Thoracic aorta (tissue), 2 donors: Measurements from ENCODE around the gene NPW. TPM values are rescaled to one million over a fixed set of nuclear protein-coding genes. Genes with fewer than 3 reads are reported as not detected.
A peak's percentile ranks its signal among the peaks of the same experiment; 100 is the strongest.

Experiments
- ATAC-seq: fragments of 150-250 bp; one replicate; pipeline ENCODE4 v1.8.0; 2017; ENCODE audit warnings: low read depth; ENCODE audit not compliant: insufficient number of reproducible peaks, low FRiP score
- DNase-seq: peaks from one replicate; pipeline ENCODE4 v3.0.0-alpha.2; 2020; ENCODE audit warnings: low spot score
- H3K27ac ChIP-seq, 2 donors: fragments of 200-600 bp; sonication (generic); 1 replicate in 1 of 2; 2 replicates in 1 of 2; pipeline ENCODE4 v1.5.1; 2016; ENCODE audit warnings: mild to moderate bottlenecking in 2 of 2, moderate library complexity in 2 of 2
- H3K27me3 ChIP-seq: fragments of 200-600 bp; sonication (generic); replicated peaks from 2 replicates; pipeline ENCODE4 v1.6.0; 2016; ENCODE audit warnings: mild to moderate bottlenecking; ENCODE audit not compliant: insufficient read depth
- H3K36me3 ChIP-seq: fragments of 200-600 bp; sonication (generic); one replicate; pipeline ENCODE4 v1.5.1; 2016
- H3K4me1 ChIP-seq, 2 donors: fragments of 200-600 bp; sonication (generic); 1 replicate in 1 of 2; 2 replicates in 1 of 2; pipeline versions ENCODE4 v1.5.1 to v1.6.0; 2016; ENCODE audit warnings: low read depth in 2 of 2, mild to moderate bottlenecking in 1 of 2; ENCODE audit not compliant: control insufficient read depth in 1 of 2
- H3K4me3 ChIP-seq: fragments of 200-600 bp; sonication (generic); 2 replicates; pipeline ENCODE4 v1.5.1; 2016; ENCODE audit warnings: mild to moderate bottlenecking
- H3K9me3 ChIP-seq: fragments of 200-600 bp; sonication (generic); 2 replicates; pipeline ENCODE4 v1.5.1; 2016
- CTCF ChIP-seq: fragments of 200-600 bp; sonication (generic); IDR thresholded peaks from one replicate; pipeline ENCODE4 v1.5.1; 2019; ENCODE audit warnings: antibody characterized with exemption
- total RNA-seq, 2 donors: library from RNA; depleted of rRNA; stranded (reverse); fragments of >200 nt; gene quantifications; one replicate each; pipeline versions ENCODE4 v1.1.0 to v1.2.3, GENCODE V29; 2016

The NPW gene
- total RNA-seq, 2 donors from 2014 or later: not detected

GRCh38 chr16:2028146-2028545 is 8.6 kb downstream of the NPW start:
- TF ChIP-seq CTCF: no peak
- Histone ChIP-seq H3K4me3 (peak overlapping the region; percentile 90), H3K27ac (peak overlapping the region in 1 of 2 donors; percentile 55), H3K9me3 (no peaks in the 10 kb centered on the region), H3K4me1 (peaks cover 16 to 56% of the 10 kb centered on the region in 2 donors), H3K36me3 (peaks cover 3% of the 10 kb centered on the region), H3K27me3 (no peaks in the 10 kb centered on the region)
- ATAC-seq (no peak), DNase-seq (no peak)

DNA sequence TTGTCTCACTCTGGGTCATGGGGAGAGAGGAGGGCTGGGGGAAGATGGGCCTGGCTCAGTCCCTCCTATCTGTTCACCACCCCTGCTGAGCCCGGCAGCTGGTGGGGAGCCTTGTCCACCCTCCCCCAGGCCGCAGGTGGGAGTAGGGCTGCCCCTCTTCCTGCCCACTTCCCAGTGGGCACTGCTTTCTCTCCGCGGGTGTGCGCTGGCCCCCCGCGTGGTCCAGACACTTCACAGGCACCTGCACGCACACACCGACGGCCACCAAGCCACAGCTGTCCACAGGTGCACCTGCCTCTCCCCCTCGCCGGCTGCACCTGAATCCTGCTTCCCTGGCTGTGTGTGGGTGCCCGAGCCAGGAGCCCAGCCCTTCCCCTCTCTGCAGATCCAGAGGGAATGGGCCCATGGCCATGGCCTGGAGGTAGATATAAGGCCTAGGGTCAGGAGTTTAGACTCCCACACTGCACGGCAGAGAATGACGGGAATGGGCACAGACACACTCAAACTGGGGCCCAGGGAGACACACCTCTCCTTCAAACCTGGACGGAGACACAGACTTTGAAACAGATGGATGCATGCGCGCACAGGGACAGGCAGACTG is 9.1 kb downstream of the NPW start:
- TF ChIP-seq CTCF: no peak
- DNase-seq: no peak
- Histone ChIP-seq H3K27ac (no peak overlapping the region), H3K36me3 (peaks cover 3% of the 10 kb centered on the region), H3K4me1 (peaks cover 16 to 57% of the 10 kb centered on the region in 2 donors), H3K27me3 (no peaks in the 10 kb centered on the region), H3K4me3 (no peak overlapping the region), H3K9me3 (no peaks in the 10 kb centered on the region)
- ATAC-seq: no peak

DNA sequence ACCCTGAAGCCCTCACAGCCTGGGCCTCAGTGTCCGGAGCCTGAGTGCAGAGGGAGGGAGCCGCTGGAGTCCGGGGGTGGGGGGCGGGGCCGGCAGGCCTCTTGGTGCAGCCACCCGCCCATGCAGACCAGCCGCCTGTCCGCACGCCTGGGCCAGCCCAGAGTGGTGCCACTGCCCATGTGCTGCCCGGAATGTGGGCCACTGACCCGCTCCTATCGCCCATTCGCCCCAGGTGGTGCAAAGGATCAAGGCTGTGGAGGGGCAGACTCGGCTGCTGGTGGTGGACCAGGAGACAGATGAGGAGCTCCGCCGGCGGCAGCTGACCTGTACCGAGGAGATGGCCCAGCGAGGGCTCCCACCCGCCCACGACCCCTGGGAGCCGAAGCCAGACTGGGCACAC is 9.8 kb downstream of the NPW start:
- Histone ChIP-seq H3K4me3 (no peak overlapping the region), H3K36me3 (peaks cover 3% of the 10 kb centered on the region), H3K27ac (no peak overlapping the region), H3K4me1 (peaks cover 19 to 56% of the 10 kb centered on the region in 2 donors), H3K27me3 (no peaks in the 10 kb centered on the region), H3K9me3 (no peaks in the 10 kb centered on the region)
- no peak for ATAC-seq
- TF ChIP-seq CTCF: no peak
- DNase-seq: no peak

DNA sequence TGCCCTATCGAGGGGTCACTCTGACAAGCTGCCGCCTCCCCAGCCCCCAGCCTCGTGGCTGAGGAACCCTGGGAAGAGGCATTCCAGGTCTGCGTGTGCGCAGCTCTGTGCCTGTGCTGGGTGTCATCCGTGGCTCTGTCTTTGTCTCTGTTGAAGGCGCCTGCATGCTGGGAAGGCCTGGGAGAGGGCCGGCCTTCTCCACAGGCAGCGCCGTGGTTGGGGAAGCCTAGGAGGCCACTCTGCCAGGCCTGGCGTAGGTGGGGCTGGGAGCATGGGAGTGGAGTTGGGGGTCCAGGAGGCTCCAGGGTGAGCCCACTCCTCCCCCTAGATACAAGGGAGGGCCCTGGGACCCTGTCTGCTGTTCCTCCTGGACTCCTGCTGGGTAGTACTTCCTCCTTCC is 10.5 kb downstream of the NPW start:
- Histone ChIP-seq H3K27me3 (no peaks in the 10 kb centered on the region), H3K4me3 (no peak overlapping the region), H3K4me1 (peaks cover 23 to 61% of the 10 kb centered on the region in 2 donors), H3K27ac (peak overlapping the region in 1 of 2 donors; percentile 10), H3K9me3 (no peaks in the 10 kb centered on the region), H3K36me3 (peaks cover 3% of the 10 kb centered on the region)
- TF ChIP-seq CTCF: no peak
- DNase-seq (no peak), ATAC-seq (no peak)

DNA sequence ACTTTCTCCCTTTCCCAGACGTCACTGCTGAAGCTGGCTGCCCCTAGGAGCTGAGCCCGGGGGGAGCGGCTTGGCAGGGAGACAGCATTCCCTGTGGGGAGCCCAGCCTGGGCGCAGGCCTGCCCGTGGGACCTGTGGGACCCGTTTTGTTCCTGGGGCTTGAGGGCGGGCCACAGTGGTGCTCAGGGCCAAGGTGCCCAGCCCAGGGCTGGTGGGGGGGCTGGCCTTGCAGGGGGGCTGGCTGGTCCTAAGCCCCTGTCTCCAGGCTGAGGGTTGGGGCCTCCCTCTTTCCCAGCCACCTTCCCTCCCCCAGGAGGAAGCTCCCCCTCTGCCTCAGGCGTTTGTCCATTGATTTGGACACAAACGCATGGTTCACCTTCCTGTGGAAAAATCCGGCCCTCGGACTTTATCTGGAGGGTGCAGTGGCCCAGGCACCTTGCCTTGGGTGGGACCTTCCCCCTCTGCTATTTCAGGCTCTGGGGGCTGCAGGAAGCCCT is 11.5 kb downstream of the NPW start:
- Histone ChIP-seq H3K27me3 (no peaks in the 10 kb centered on the region), H3K27ac (peak overlapping the region in 1 of 2 donors; percentile 94), H3K4me3 (no peak overlapping the region), H3K9me3 (no peaks in the 10 kb centered on the region), H3K4me1 (peaks cover 28 to 65% of the 10 kb centered on the region in 2 donors), H3K36me3 (peaks cover 3% of the 10 kb centered on the region)
- TF ChIP-seq CTCF: no peak
- DNase-seq (no peak), ATAC-seq (no peak)
